Upper lobe of right lung (tissue), 1 donor: Measurements from ENCODE around the gene IL19. TPM values are rescaled to one million over a fixed set of nuclear protein-coding genes. Genes with fewer than 3 reads are reported as not detected.

Experiments used
- ATAC-seq: fragments of 200-7000 bp; cut with Tn5 transposase; one replicate; pipeline ENCODE4 v1.9.1; 2020; ENCODE audit warnings: mild to moderate bottlenecking, moderate library complexity
- DNase-seq: peaks from one replicate; pipeline ENCODE4 v3.0.0-alpha.2; 2020
- H3K27ac ChIP-seq: fragments of 200-600 bp; one replicate; pipeline ENCODE4 v1.8.0; 2022
- H3K27me3 ChIP-seq: fragments of 200-600 bp; one replicate; pipeline ENCODE4 v1.8.0; 2022; ENCODE audit warnings: mild to moderate bottlenecking
- H3K36me3 ChIP-seq: fragments of 200-600 bp; one replicate; pipeline ENCODE4 v1.8.0; 2022
- H3K4me1 ChIP-seq: fragments of 200-600 bp; one replicate; pipeline ENCODE4 v1.8.0; 2022
- H3K4me3 ChIP-seq: fragments of 200-600 bp; one replicate; pipeline ENCODE4 v1.8.0; 2022; ENCODE audit warnings: mild to moderate bottlenecking
- H3K9me3 ChIP-seq: fragments of 200-600 bp; one replicate; pipeline ENCODE4 v1.8.0; 2022
- CTCF ChIP-seq: fragments of 200-600 bp; IDR thresholded peaks from one replicate; pipeline ENCODE4 v1.8.0; 2022; ENCODE audit warnings: antibody characterized with exemption
- intact Hi-C: fragments of 100-400 bp; cut with DNase I; formaldehyde crosslinking; loops from one replicate; pipeline ENCODE4 v1.11.0; 2022
- total RNA-seq: library from RNA; stranded (reverse); fragmentation: NEBNext Ultra II Directional; extraction: Animal tissue kit (Norgen Biotek cat#: 25700); gene quantifications from one replicate; pipeline ENCODE4 v1.2.1, GENCODE V29; 2021
- donor health status: DM: no; HTN: yes; CAD: no; lungs with severe emphysema.

IL19 gene
- total RNA-seq, 1 donor from 2014 or later: not detected

DNA sequence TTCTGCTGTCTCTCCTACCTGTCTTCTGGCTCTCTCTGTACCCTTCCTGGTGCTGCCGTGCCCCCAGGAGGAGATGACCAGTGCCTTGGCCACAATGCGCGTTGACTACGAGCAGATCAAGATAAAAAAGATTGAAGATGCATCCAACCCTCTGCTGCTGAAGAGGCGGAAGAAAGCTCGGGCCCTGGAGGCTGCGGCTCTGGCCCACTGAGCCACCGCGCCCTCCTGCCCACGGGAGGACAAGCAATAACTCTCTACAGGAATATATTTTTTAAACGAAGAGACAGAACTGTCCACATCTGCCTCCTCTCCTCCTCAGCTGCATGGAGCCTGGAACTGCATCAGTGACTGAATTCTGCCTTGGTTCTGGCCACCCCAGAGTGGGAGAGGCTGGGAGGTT lies 38.1 kb upstream of the IL19 start:
- no peak overlapping the region for H3K27ac ChIP-seq
- no peak for TF ChIP-seq CTCF
- no peaks in the 10 kb centered on the region for H3K27me3 ChIP-seq
- H3K36me3 ChIP-seq: peaks cover 57% of the 10 kb centered on the region
- ATAC-seq (no peak), DNase-seq (no peak)
- no peaks in the 10 kb centered on the region for H3K9me3 ChIP-seq
- no peak overlapping the region for H3K4me3 ChIP-seq
- intact Hi-C loops: no loop called here
- peaks cover 6% of the 10 kb centered on the region for H3K4me1 ChIP-seq

DNA sequence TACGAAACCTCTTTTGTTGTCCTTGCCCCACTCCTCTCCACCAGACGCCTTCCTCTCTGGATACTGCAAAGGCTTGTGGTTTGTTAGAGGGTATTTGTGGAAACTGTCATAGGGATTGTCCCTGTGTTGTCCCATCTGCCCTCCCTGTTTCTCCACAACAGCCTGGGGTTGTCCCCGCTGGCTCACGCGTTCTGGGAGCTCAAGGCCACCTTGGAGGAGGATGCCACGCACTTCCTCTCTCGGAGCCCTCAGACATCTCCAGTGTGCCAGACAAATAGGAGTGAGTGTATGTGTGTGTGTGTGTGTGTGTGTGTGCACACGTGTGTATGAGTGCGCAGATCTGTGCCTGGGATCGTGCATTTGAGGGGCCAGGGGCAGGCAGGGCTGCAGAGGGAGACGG lies 37.6 kb upstream of the IL19 start:
- no peaks in the 10 kb centered on the region for H3K27me3 ChIP-seq
- no peak overlapping the region for H3K4me3 ChIP-seq
- no peak for TF ChIP-seq CTCF
- intact Hi-C loops: no loop called here
- H3K36me3 ChIP-seq: peaks cover 57% of the 10 kb centered on the region
- H3K4me1 ChIP-seq: peaks cover 6% of the 10 kb centered on the region
- DNase-seq: no peak
- ATAC-seq: no peak
- H3K27ac ChIP-seq: no peak overlapping the region
- no peaks in the 10 kb centered on the region for H3K9me3 ChIP-seq

DNA sequence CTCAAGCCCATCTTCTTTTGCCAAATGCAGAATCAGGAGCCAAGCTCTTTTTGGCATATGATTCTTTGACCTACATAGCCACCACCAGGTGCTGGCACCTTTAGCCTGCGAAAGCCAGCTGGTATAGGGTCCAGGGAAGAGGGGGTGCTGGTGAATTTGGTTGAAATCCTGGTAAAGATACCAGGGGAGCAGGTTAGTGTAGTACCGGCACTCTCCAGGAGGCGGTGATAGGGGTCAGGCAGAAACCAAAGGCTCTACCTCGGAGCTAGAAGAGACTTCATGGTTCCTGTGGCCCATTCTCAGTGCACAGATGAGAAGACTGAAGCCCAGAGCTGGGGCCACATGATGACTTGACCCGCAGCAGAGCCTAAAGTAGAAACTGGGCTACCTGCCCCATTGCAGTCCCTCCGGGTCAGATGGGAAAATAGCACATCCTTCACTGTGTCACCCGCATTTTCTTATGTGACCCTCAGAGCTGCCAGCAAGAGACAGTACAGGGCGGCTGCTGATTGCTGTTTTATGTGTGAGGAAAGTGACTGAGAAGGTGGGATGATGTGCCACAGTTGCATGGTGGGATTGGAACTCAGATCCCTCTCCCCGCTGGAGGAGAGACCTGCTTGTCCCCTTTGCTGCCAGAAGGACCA lies 36.0 kb upstream of the IL19 start:
- H3K27me3 ChIP-seq: no peaks in the 10 kb centered on the region
- peak; percentile 76 for TF ChIP-seq CTCF
- ATAC-seq: peak; percentile 65
- no peak overlapping the region for H3K4me3 ChIP-seq
- no peak overlapping the region for H3K27ac ChIP-seq
- H3K36me3 ChIP-seq: peaks cover 48% of the 10 kb centered on the region
- H3K4me1 ChIP-seq: peaks cover 13% of the 10 kb centered on the region
- no peak for DNase-seq
- no peaks in the 10 kb centered on the region for H3K9me3 ChIP-seq
- intact Hi-C loops: no loop called here

DNA sequence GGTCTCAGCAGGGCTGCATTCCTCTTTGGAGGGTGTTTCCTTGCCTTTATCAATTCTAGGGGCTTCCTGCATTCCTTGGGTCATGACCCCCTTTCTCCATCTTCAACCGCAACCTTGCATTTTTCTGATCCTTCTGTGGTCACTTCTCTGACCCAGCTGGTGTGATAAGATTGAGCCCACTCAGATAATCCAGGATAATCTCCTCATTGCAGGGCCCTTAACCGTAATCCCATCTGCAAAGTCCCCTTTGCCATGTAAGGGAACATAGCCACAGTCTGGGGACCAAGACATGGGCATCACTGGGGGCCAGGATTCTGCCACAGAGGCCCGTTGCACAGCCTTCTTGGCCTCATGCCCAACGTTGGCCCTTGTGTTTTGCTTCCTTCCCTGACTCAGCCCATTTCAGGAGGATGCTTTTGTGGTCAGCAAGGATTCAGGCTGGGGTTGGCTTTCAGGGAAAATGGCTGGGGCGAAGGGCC lies 35.0 kb upstream of the IL19 start:
- intact Hi-C loops: no loop called here
- no peak overlapping the region for H3K27ac ChIP-seq
- TF ChIP-seq CTCF: no peak

DNA sequence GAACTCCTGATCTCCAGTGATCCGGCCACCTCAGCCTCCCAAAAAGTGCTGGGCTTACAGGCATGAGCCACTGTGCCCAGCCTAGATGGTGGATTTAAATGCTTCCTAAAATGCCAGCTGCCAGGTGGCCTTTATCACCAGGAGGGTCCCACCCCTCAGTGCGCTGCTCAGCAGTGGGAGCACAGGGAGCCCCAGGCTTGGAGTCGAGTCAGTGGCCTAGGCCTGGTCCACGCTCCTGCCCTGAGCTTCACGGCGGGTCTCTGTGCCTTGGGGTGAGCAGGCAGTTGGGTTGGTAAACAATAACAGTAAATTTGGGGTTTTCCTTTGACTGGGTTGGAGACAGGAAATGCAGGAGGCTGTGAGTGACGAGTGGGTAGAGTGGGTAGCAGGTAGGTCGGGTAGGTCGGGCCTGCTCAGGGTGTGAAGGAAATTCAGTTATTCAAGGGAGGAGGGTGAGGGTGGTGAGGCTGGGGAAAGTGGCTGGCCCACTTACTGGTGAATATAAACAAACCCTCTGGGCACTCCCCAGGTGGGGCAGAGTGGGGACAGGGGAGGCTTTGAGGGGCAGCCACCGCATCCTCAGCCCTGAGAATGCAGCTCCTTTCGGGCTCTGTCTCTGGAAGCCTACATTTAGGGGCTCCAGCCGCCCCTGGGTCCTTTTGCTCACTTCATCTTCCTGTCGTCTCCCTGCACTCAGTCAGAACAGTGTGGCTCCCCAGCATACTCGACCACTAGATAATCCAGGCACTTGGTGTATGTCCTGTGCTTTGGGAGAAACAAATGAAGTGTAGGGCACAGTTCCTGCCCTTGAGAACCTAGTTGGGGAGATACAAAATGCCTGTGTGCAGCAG lies 33.5 kb upstream of the IL19 start:
- Histone ChIP-seq H3K36me3 (peaks cover 23% of the 10 kb centered on the region), H3K9me3 (no peaks in the 10 kb centered on the region), H3K27ac (peak overlapping the region; percentile 24), H3K4me3 (no peak overlapping the region), H3K4me1 (peaks cover 13% of the 10 kb centered on the region), H3K27me3 (no peaks in the 10 kb centered on the region)
- DNase-seq: no peak
- TF ChIP-seq CTCF: no peak
- ATAC-seq: no peak
- intact Hi-C loops: no loop called here

More for the DNA sequence above, 35.0 kb upstream of the IL19 start:
- Histone ChIP-seq H3K4me3 (no peak overlapping the region), H3K27me3 (no peaks in the 10 kb centered on the region), H3K9me3 (no peaks in the 10 kb centered on the region), H3K4me1 (peaks cover 13% of the 10 kb centered on the region), H3K36me3 (peaks cover 38% of the 10 kb centered on the region)
- DNase-seq: no peak
- ATAC-seq: no peak
